Sigmoid colon (tissue), 7 donors: ENCODE measurements around the gene PFKP. TPM values are rescaled to one million over a fixed set of nuclear protein-coding genes. Genes with fewer than 3 reads are reported as not detected.

Source experiments
- DNase-seq: peaks from one replicate; pipeline ENCODE4 v3.0.0-alpha.2; 2019
- H3K27ac ChIP-seq, 4 donors: fragments of 200-600 bp; sonication (generic); one replicate each; pipeline ENCODE4 v1.5.1; 2016 to 2019; ENCODE audit warnings: mild to moderate bottlenecking in 1 of 4
- H3K27me3 ChIP-seq, 3 donors: fragments of 200-600 bp; sonication (generic); one replicate each; pipeline ENCODE4 v1.5.1; 2019; ENCODE audit warnings: mild to moderate bottlenecking in 1 of 3
- H3K36me3 ChIP-seq, 4 donors: fragments of 200-600 bp; sonication (generic); one replicate each; pipeline ENCODE4 v1.5.1; 2016 to 2019
- H3K4me1 ChIP-seq, 4 donors: fragments of 200-600 bp; sonication (generic); one replicate each; pipeline ENCODE4 v1.5.1; 2017 to 2019
- H3K4me3 ChIP-seq, 4 donors: fragments of 200-600 bp; sonication (generic); one replicate each; pipeline ENCODE4 v1.5.1; 2017 to 2019; ENCODE audit warnings: mild to moderate bottlenecking in 2 of 4, moderate library complexity in 1 of 4
- H3K9me3 ChIP-seq, 4 donors: fragments of 200-600 bp in 3 of 4; sonication (generic) in 3 of 4; one replicate each; pipeline versions ENCODE4 v1.5.1 to v1.6.1; 2013 to 2019
- EP300 ChIP-seq, 4 donors: sonication (generic); formaldehyde crosslinking; IDR thresholded peaks; one replicate each; pipeline ENCODE4 v1.6.1; 2017; ENCODE audit warnings: antibody characterized with exemption in 4 of 4
- POLR2A ChIP-seq, 2 donors: fragments of 450-650 bp; IDR thresholded peaks; one replicate each; pipeline ENCODE4 v1.6.1; 2016; ENCODE audit warnings: antibody characterized with exemption in 2 of 2, mild to moderate bottlenecking in 2 of 2, moderate library complexity in 2 of 2
- POLR2AphosphoS5 ChIP-seq, 4 donors: sonication (generic); formaldehyde crosslinking; IDR thresholded peaks; one replicate each; pipeline ENCODE4 v1.6.1; 2017; ENCODE audit warnings: antibody characterized with exemption in 4 of 4
- WGBS, 2 donors: extraction: QIAGEN DNeasy Blood & Tissue Kit; methylation state at CpG; one replicate each; pipeline ENCODE4 v1.1.7; 2013; 5-methylcytosine and 5-hydroxymethylcytosine counted together
- intact Hi-C: fragments of 100-400 bp; cut with DNase I; formaldehyde crosslinking; loops from one replicate; pipeline ENCODE4 v1.15.1; 2023
- polyA plus RNA-seq, 3 donors: library from polyadenylated mRNA; stranded (reverse); fragments of 200-250 nt; gene quantifications; one replicate each; pipeline ENCODE4 v1.2.3, GENCODE V29; 2013
- total RNA-seq, 4 donors: library from RNA; depleted of rRNA; stranded (reverse); fragments of >200 nt; gene quantifications; one replicate each; pipeline ENCODE4 v1.1.0, GENCODE V29; 2016
- TF ChIP-seq, protein P1 (sequence below), 4 experiments: fragments of 450-650 bp in 3 of 4; fragments of 200-600 bp in 1 of 4; IDR thresholded peaks; one replicate each; pipeline ENCODE4 v1.5.1; 2016 to 2019; ENCODE audit warnings: antibody characterized with exemption in 4 of 4, mild to moderate bottlenecking in 3 of 4, moderate library complexity in 2 of 4
- donor health status: healthy with polysubstance abuse.
- donor health status: Bipolar disorder and iron deficiency.
- donor health status: healthy.

Gene PFKP
- total and polyA plus RNA-seq, 7 donors: 26.4 to 105 (median 46.0) TPM

DNA sequence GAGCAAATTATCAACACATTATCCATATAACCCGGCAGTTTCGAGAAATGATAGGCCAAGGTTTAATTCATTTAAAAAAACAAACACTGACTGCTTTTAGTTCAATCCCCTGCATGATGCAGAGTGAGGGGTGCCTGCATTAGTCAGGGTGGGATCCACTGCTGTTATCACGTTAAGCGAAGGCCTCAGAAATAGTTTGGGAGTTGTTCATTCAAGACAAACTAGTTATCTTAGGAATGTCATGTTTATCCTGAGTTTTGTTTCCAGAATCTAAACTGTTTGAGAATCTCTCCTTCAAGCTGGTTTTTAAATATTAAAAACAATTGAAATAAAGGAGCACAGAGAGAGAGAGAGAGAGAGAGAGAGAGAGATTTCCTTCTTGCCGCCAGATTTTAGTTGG is 36.6 kb upstream of the PFKP start:
- H3K27me3 ChIP-seq: no peaks in the 10 kb centered on the region
- H3K4me1 ChIP-seq: no peaks in the 10 kb centered on the region
- intact Hi-C loops: no loop called here
- H3K27ac ChIP-seq: no peak overlapping the region
- WGBS, 2 donors: 54 to 60% methylated on average over 5 of the region's 5 CpGs
- no peak overlapping the region for H3K4me3 ChIP-seq
- no peaks in the 10 kb centered on the region for H3K9me3 ChIP-seq
- TF ChIP-seq EP300 (IDR thresholded peaks at IDR 0.05) (no peak), POLR2A (IDR thresholded peaks at IDR 0.05) (no peak), POLR2AphosphoS5 (IDR thresholded peaks at IDR 0.05) (no peak)
- TF ChIP-seq, protein P1, sequence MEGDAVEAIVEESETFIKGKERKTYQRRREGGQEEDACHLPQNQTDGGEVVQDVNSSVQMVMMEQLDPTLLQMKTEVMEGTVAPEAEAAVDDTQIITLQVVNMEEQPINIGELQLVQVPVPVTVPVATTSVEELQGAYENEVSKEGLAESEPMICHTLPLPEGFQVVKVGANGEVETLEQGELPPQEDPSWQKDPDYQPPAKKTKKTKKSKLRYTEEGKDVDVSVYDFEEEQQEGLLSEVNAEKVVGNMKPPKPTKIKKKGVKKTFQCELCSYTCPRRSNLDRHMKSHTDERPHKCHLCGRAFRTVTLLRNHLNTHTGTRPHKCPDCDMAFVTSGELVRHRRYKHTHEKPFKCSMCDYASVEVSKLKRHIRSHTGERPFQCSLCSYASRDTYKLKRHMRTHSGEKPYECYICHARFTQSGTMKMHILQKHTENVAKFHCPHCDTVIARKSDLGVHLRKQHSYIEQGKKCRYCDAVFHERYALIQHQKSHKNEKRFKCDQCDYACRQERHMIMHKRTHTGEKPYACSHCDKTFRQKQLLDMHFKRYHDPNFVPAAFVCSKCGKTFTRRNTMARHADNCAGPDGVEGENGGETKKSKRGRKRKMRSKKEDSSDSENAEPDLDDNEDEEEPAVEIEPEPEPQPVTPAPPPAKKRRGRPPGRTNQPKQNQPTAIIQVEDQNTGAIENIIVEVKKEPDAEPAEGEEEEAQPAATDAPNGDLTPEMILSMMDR (IDR thresholded peaks at IDR 0.05): no peak
- DNase-seq: no peak
- no peaks in the 10 kb centered on the region for H3K36me3 ChIP-seq

DNA sequence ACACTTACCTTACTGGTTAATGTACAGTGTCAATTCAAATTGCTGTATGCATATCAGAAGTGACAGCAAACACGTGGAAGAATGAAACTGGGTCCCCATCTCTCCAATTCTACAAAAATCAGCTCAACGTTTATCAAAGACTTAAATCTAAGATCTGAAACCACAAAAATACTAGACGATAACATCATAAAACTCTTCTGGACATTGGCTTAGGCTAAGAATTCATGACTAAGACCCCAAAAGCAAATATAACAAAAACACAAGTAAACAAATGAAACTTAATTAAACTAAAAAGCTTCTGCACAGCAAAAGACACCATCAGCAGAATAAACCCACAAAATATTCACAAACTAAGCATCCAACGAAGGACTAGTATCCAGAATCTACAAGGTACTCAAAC is 35.9 kb upstream of the PFKP start:
- intact Hi-C loops: no loop called here
- H3K36me3 ChIP-seq: no peaks in the 10 kb centered on the region
- TF ChIP-seq EP300 (IDR thresholded peaks at IDR 0.05): no peak
- no peak for TF ChIP-seq POLR2AphosphoS5 (IDR thresholded peaks at IDR 0.05)
- TF ChIP-seq POLR2A (IDR thresholded peaks at IDR 0.05): no peak
- TF ChIP-seq, protein P1 (IDR thresholded peaks at IDR 0.05): no peak
- H3K4me1 ChIP-seq: no peaks in the 10 kb centered on the region
- no peaks in the 10 kb centered on the region for H3K9me3 ChIP-seq
- 31 to 48% methylated on average over 4 of the region's 4 CpGs for WGBS, 2 donors
- no peak for DNase-seq
- H3K27ac ChIP-seq: no peak overlapping the region
- no peak overlapping the region for H3K4me3 ChIP-seq
- H3K27me3 ChIP-seq: no peaks in the 10 kb centered on the region

DNA sequence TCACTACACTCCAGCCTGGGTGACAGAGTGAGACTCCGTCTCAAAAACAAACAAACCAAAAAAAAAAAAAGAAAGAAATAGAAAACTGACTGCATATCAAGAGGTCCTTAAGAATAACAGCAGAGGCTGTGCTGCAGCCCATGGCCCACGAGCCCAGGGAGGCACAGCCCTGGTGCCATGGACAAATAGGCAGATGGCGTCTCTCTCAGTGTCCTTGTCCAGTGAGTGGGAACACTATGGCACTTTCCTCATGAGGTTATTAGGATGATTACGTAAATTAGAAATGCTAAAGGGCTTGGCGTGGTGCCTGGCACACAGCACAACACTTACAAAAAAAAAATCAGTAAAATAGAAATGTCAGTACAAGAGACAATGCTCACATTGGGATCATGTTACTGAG is 33.4 kb upstream of the PFKP start:
- no peaks in the 10 kb centered on the region for H3K9me3 ChIP-seq
- H3K4me3 ChIP-seq: no peak overlapping the region
- TF ChIP-seq POLR2A (IDR thresholded peaks at IDR 0.05) (no peak), EP300 (IDR thresholded peaks at IDR 0.05) (no peak), POLR2AphosphoS5 (IDR thresholded peaks at IDR 0.05) (no peak)
- TF ChIP-seq, protein P1 (IDR thresholded peaks at IDR 0.05): no peak
- H3K36me3 ChIP-seq: no peaks in the 10 kb centered on the region
- no peak for DNase-seq
- no peak overlapping the region for H3K27ac ChIP-seq
- H3K27me3 ChIP-seq: no peaks in the 10 kb centered on the region
- WGBS, 2 donors: 79 to 84% methylated on average over 5 of the region's 5 CpGs
- H3K4me1 ChIP-seq: no peaks in the 10 kb centered on the region
- intact Hi-C loops: no loop called here

- intact Hi-C loops: no loop called here
- WGBS, 2 donors: 61 to 76% methylated on average over 4 of the region's 4 CpGs
- H3K27ac ChIP-seq: no peak overlapping the region
Measured at GRCh38 chr10:3034616-3035015, 32.7 kb upstream of the PFKP start.

More at GRCh38 chr10:3034616-3035015, 32.7 kb upstream of the PFKP start:
- H3K27me3 ChIP-seq: no peaks in the 10 kb centered on the region
- H3K4me1 ChIP-seq: no peaks in the 10 kb centered on the region
- DNase-seq: no peak
- no peaks in the 10 kb centered on the region for H3K9me3 ChIP-seq
- no peak overlapping the region for H3K4me3 ChIP-seq
- no peaks in the 10 kb centered on the region for H3K36me3 ChIP-seq
- TF ChIP-seq EP300 (IDR thresholded peaks at IDR 0.05) (no peak), POLR2A (IDR thresholded peaks at IDR 0.05) (no peak), POLR2AphosphoS5 (IDR thresholded peaks at IDR 0.05) (no peak)
- TF ChIP-seq, protein P1 (IDR thresholded peaks at IDR 0.05): no peak
